ENCODE results near the gene MEIOSIN.
A peak's percentile ranks its signal among the peaks of the same experiment; 100 is the strongest.

The MEIOSIN gene

GRCh38 chr19:45693106-45693788 is 40.0 kb upstream of the MEIOSIN start (continued):
- TF ChIP-seq, protein P1, sequence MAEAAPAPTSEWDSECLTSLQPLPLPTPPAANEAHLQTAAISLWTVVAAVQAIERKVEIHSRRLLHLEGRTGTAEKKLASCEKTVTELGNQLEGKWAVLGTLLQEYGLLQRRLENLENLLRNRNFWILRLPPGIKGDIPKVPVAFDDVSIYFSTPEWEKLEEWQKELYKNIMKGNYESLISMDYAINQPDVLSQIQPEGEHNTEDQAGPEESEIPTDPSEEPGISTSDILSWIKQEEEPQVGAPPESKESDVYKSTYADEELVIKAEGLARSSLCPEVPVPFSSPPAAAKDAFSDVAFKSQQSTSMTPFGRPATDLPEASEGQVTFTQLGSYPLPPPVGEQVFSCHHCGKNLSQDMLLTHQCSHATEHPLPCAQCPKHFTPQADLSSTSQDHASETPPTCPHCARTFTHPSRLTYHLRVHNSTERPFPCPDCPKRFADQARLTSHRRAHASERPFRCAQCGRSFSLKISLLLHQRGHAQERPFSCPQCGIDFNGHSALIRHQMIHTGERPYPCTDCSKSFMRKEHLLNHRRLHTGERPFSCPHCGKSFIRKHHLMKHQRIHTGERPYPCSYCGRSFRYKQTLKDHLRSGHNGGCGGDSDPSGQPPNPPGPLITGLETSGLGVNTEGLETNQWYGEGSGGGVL (tag by site-specific recombination; IDR thresholded peaks at IDR 0.05), result peak; percentile 67
- TF ChIP-seq ZNF707 (tag by site-specific recombination; IDR thresholded peaks at IDR 0.05) (no peak), ZBTB48 (tag by site-specific recombination; IDR thresholded peaks at IDR 0.05) (peak; percentile 76), ZNF704 (tag by site-specific recombination; IDR thresholded peaks at IDR 0.05) (no peak), SALL2 (tag by site-specific recombination; IDR thresholded peaks at IDR 0.05; ENCODE audit: borderline replicate concordance) (no peak), GFI1B (tag by site-specific recombination; IDR thresholded peaks at IDR 0.05) (no peak), ZNF146 (tag by site-specific recombination; IDR thresholded peaks at IDR 0.05) (no peak), ZSCAN30 (tag by site-specific recombination; IDR thresholded peaks at IDR 0.05) (peak; percentile 58; the same call in 1 of the 2 replicates), ZNF473 (tag by site-specific recombination; IDR thresholded peaks at IDR 0.05) (no peak), WT1 (tag by site-specific recombination; IDR thresholded peaks at IDR 0.05) (no peak; the same call in 1 of the 2 replicates), ZBTB7A (tag by site-specific recombination; IDR thresholded peaks at IDR 0.05; ENCODE audit: low read depth) (no peak), ZNF404 (tag by site-specific recombination; IDR thresholded peaks at IDR 0.05) (no peak), SP7 (tag by site-specific recombination; IDR thresholded peaks at IDR 0.05) (no peak)
- TF ChIP-seq, protein P2, sequence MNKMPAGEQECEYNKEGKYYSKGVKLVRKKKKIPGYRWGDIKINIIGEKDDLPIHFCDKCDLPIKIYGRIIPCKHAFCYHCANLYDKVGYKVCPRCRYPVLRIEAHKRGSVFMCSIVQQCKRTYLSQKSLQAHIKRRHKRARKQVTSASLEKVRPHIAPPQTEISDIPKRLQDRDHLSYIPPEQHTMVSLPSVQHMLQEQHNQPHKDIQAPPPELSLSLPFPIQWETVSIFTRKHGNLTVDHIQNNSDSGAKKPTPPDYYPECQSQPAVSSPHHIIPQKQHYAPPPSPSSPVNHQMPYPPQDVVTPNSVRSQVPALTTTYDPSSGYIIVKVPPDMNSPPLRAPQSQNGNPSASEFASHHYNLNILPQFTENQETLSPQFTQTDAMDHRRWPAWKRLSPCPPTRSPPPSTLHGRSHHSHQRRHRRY (tag by site-specific recombination; IDR thresholded peaks at IDR 0.05), result no peak

DNA sequence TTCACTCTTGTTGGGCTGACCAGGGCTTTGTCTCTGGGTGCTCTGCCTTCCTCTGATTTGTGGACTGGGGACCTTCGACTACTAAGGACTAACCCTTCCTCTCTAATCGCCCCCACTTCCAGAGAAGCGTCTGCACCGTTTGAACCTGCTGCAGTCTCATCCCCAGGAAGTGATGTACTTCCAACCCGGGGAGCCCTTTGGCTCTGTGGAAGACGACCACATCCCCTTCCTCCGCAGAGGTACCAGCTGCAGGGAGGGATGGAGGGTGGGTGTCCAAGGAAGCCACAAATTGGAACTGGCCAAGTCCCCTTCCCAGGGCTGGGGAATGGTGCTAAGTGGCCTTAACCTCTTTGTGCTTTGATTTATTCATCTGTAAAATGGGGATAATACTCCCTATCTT is 31.6 kb upstream of the MEIOSIN start:
- Histone ChIP-seq H3K27ac (ENCODE audit: extremely low read depth, low read depth, low read length) (no peak overlapping the region), H3K4me3 (ENCODE audit: low read depth, low read length) (no peak overlapping the region), H3K9me3 (ENCODE audit: control insufficient read depth, insufficient read depth, low read depth, low read length) (no peaks in the 10 kb centered on the region), H3K4me1 (ENCODE audit: control insufficient read depth, insufficient read depth, low read length) (no peaks in the 10 kb centered on the region), H3K36me3 (ENCODE audit: control insufficient read depth in 2 of 2, insufficient read depth in 1 of 2, low read length in 2 of 2) (peaks cover 28 to 40% of the 10 kb centered on the region in 2 experiments; a peak in 2 of 3 replicates)
- POLR2A ChIA-PET, result interaction anchor here (0.7 to 3.5 kb wide), 5 partner anchors 9 to 118 kb away, joined by 3 to 14 read pairs (median 6); partner anchors contain the start of genes FBXO46, QPCTL and SNRPD2
- TF ChIP-seq, protein P3, sequence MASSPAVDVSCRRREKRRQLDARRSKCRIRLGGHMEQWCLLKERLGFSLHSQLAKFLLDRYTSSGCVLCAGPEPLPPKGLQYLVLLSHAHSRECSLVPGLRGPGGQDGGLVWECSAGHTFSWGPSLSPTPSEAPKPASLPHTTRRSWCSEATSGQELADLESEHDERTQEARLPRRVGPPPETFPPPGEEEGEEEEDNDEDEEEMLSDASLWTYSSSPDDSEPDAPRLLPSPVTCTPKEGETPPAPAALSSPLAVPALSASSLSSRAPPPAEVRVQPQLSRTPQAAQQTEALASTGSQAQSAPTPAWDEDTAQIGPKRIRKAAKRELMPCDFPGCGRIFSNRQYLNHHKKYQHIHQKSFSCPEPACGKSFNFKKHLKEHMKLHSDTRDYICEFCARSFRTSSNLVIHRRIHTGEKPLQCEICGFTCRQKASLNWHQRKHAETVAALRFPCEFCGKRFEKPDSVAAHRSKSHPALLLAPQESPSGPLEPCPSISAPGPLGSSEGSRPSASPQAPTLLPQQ (tag by site-specific recombination; IDR thresholded peaks at IDR 0.05), result no peak
- TF ChIP-seq ZNF2 (tag by site-specific recombination; IDR thresholded peaks at IDR 0.05), result no peak
- no peak for TF ChIP-seq ZFP69B (tag by site-specific recombination; IDR thresholded peaks at IDR 0.05)
- peak; percentile 58; the same call in 1 of the 2 replicates for TF ChIP-seq ZNF10 (tag by site-specific recombination; IDR thresholded peaks at IDR 0.05)
- no peak for TF ChIP-seq ZNF843 (tag by site-specific recombination; IDR thresholded peaks at IDR 0.05)
- CTCF ChIA-PET, result interaction anchor here (8.2 kb wide), 1 partner anchor 8 kb away, joined by 65 read pairs; the partner anchor contains the start of genes QPCTL and SNRPD2
